Breast epithelium (tissue), 4 donors: ENCODE results near the gene FAM170B. TPM values are rescaled to one million over a fixed set of nuclear protein-coding genes. Genes with fewer than 3 reads are reported as not detected.

Experiments used
- DNase-seq, 2 donors: peaks; one replicate each; pipeline ENCODE4 v3.0.0-alpha.2; 2019; ENCODE audit warnings: low spot score in 2 of 2
- H3K27ac ChIP-seq, 2 donors: fragments of 200-600 bp; sonication (generic) in 1 of 2; one replicate each; pipeline ENCODE4 v1.5.1; 2016 to 2019; ENCODE audit warnings: mild to moderate bottlenecking in 1 of 2
- H3K27me3 ChIP-seq, 2 donors: fragments of 200-600 bp; sonication (generic) in 1 of 2; one replicate each; pipeline versions ENCODE4 v1.5.1 to v1.6.0; 2017 to 2019; ENCODE audit warnings: control low read depth in 1 of 2, mild to moderate bottlenecking in 1 of 2
- H3K36me3 ChIP-seq: fragments of 200-600 bp; one replicate; pipeline ENCODE4 v1.5.1; 2019
- H3K4me1 ChIP-seq, 2 donors: fragments of 200-600 bp; sonication (generic); one replicate each; pipeline ENCODE4 v1.5.1; 2016 to 2019; ENCODE audit warnings: control low read depth in 1 of 2
- H3K4me3 ChIP-seq, 3 donors: fragments of 200-600 bp; sonication (generic); 1 replicate in 2 of 3; 2 replicates in 1 of 3; pipeline ENCODE4 v1.5.1; 2016 to 2019; ENCODE audit warnings: mild to moderate bottlenecking in 3 of 3, moderate library complexity in 2 of 3
- H3K9me3 ChIP-seq, 2 donors: fragments of 200-600 bp; sonication (generic) in 1 of 2; one replicate each; pipeline ENCODE4 v1.5.1; 2016 to 2019; ENCODE audit warnings: control low read depth in 1 of 2
- POLR2A ChIP-seq: fragments of 450-650 bp; IDR thresholded peaks from one replicate; pipeline ENCODE4 v1.6.1; 2016; ENCODE audit warnings: antibody characterized with exemption, mild to moderate bottlenecking, moderate library complexity
- POLR2AphosphoS5 ChIP-seq, 3 donors: sonication (generic); formaldehyde crosslinking; IDR thresholded peaks; one replicate each; pipeline ENCODE4 v1.6.1; 2017; ENCODE audit warnings: antibody characterized with exemption in 3 of 3
- intact Hi-C: fragments of 100-400 bp; cut with DNase I; formaldehyde crosslinking; loops from one replicate; pipeline ENCODE4 v1.15.1; 2023; ENCODE audit warnings: low total_unique reads
- total RNA-seq, 3 donors: library from RNA; depleted of rRNA; stranded (reverse); fragments of >200 nt; gene quantifications; one replicate each; pipeline ENCODE4 v1.1.0, GENCODE V29; 2016
- TF ChIP-seq, protein P1 (sequence below), 3 donors: fragments of 450-650 bp; IDR thresholded peaks; one replicate each; pipeline ENCODE4 v1.5.1; 2016 to 2017; ENCODE audit warnings: antibody characterized with exemption in 3 of 3, mild to moderate bottlenecking in 3 of 3, moderate library complexity in 3 of 3

The FAM170B gene
- not detected for total RNA-seq

DNA sequence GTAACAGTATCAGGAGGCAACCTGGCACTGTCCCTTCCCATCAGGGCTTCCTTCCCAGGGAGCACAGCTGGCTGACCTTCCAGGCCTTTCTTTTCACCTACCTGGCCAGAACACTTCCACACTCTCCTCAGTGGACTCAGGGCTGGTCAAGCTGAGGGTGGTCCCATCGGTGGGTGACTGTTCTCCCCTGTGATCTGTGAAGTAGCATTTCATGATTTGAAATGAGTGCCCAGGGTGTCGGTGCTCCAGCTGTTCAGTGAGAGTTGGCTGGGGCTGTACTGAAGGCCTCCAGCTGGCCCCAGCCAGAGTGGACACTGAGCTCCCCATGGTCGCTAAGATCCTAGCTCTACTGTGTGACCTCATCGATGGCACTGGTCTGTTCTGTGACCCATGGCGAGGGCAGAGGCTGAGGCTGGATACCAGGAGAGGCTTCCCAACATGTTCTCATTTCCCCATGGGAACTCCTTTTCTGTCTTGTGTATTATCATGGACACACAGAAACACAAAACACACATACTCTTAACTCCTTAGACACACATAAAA lies at the start of gene FAM170B:
FAM170B (minus strand) TSS at position 316 of the 543 bp plus-strand sequence; CDS start at position 213, 103 bp downstream.
- Histone ChIP-seq H3K9me3 (no peaks in the 10 kb centered on the region), H3K4me1 (no peaks in the 10 kb centered on the region), H3K4me3 (no peak within 1 kb of the TSS), H3K27me3 (no peaks in the 10 kb centered on the region), H3K27ac (no peak within 1 kb of the TSS), H3K36me3 (no peaks in the 10 kb centered on the region)
- DNase-seq, result no peak
- intact Hi-C loops, result no loop called here
- TF ChIP-seq POLR2A, result no peak
- no peak for TF ChIP-seq POLR2AphosphoS5 (IDR thresholded peaks at IDR 0.05)
- TF ChIP-seq, protein P1, sequence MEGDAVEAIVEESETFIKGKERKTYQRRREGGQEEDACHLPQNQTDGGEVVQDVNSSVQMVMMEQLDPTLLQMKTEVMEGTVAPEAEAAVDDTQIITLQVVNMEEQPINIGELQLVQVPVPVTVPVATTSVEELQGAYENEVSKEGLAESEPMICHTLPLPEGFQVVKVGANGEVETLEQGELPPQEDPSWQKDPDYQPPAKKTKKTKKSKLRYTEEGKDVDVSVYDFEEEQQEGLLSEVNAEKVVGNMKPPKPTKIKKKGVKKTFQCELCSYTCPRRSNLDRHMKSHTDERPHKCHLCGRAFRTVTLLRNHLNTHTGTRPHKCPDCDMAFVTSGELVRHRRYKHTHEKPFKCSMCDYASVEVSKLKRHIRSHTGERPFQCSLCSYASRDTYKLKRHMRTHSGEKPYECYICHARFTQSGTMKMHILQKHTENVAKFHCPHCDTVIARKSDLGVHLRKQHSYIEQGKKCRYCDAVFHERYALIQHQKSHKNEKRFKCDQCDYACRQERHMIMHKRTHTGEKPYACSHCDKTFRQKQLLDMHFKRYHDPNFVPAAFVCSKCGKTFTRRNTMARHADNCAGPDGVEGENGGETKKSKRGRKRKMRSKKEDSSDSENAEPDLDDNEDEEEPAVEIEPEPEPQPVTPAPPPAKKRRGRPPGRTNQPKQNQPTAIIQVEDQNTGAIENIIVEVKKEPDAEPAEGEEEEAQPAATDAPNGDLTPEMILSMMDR (IDR thresholded peaks at IDR 0.05), result no peak

GRCh38 chr10:49182776-49183175 lies 49.0 kb upstream of the FAM170B start:
- Histone ChIP-seq H3K9me3 (no peaks in the 10 kb centered on the region), H3K4me3 (no peak overlapping the region), H3K27ac (no peak overlapping the region), H3K36me3 (no peaks in the 10 kb centered on the region), H3K4me1 (no peaks in the 10 kb centered on the region), H3K27me3 (no peaks in the 10 kb centered on the region)
- TF ChIP-seq, protein P1 (IDR thresholded peaks at IDR 0.05), result no peak
- TF ChIP-seq POLR2AphosphoS5 (IDR thresholded peaks at IDR 0.05) (no peak), POLR2A (no peak)
- intact Hi-C loops, result no loop called here
- no peak for DNase-seq

GRCh38 chr10:49180444-49180860 lies 46.6 kb upstream of the FAM170B start:
- Histone ChIP-seq H3K27me3 (no peaks in the 10 kb centered on the region), H3K4me3 (no peak overlapping the region), H3K36me3 (no peaks in the 10 kb centered on the region), H3K4me1 (no peaks in the 10 kb centered on the region), H3K27ac (no peak overlapping the region), H3K9me3 (no peaks in the 10 kb centered on the region)
- intact Hi-C loops, result no loop called here
- TF ChIP-seq, protein P1 (IDR thresholded peaks at IDR 0.05), result no peak
- no peak for TF ChIP-seq POLR2A
- TF ChIP-seq POLR2AphosphoS5 (IDR thresholded peaks at IDR 0.05), result no peak
- DNase-seq, result no peak

DNA sequence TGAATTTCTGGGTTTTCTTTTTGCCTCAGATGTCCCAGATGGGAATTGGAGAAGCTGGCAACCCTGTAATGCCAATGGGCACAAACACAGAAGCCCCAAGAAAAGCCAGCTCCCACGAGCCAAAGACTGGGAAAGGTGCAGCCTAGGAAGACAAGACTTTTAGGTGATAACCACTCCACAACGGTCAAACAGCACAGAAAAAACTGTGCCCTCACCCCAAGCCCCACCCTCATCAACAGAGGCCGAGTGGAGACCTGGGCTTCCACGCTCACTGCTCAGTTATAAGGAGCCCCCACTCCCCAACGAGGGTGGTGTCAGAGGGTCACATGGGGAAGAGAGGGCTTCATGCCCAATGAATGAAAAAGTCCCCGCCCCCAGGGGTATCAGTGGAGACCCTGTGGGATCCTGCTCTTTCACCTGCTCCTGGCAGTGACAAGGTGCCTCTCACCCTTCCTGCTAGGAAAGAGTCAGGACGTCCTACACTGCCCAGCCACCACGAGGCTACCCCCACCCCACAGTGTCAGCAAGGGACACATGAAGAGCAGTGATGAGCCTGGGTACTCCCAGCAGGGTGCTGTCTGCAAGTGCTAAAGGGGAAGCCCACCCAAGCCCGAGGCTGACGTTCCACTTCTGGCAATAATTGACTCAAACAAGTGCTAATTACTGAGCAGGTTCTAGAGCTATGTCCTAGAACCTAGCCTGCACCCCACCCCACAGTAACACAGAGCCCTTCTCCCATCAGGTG lies 46.0 kb upstream of the FAM170B start:
- H3K27ac ChIP-seq, result no peak overlapping the region
- H3K27me3 ChIP-seq, result no peaks in the 10 kb centered on the region
- TF ChIP-seq, protein P1 (IDR thresholded peaks at IDR 0.05), result no peak
- no peaks in the 10 kb centered on the region for H3K36me3 ChIP-seq
- H3K4me3 ChIP-seq, result no peak overlapping the region
- H3K4me1 ChIP-seq, result no peaks in the 10 kb centered on the region
- DNase-seq, result no peak
- intact Hi-C loops, result no loop called here
- H3K9me3 ChIP-seq, result no peaks in the 10 kb centered on the region
